Measurements from ENCODE around the gene EEIG2.

GRCh38 chr1:108598340-108598739 lies 38.4 kb downstream of the EEIG2 start:
- TF ChIP-seq CTCF (IDR thresholded peaks at IDR 0.05): no peak
- TF ChIP-seq RAD21 (conservative IDR thresholded peaks at IDR 0.05 in 1 of 2, IDR thresholded peaks at IDR 0.05 in 1 of 2): no peak
- no peak for TF ChIP-seq BCL3 (IDR thresholded peaks at IDR 0.05)
- no peak for TF ChIP-seq POLR2A (IDR thresholded peaks at IDR 0.05; ENCODE audit: low read length)
- no peak for TF ChIP-seq JUN (IDR thresholded peaks at IDR 0.05)
- TF ChIP-seq CBX8 (IDR thresholded peaks at IDR 0.05): no peak
- no peak for TF ChIP-seq MAX (IDR thresholded peaks at IDR 0.05)
- TF ChIP-seq CHD2 (IDR thresholded peaks at IDR 0.05; ENCODE audit: low read length, partially characterized antibody): no peak
- no peak for TF ChIP-seq RARB (CRISPR knock-in tag; IDR thresholded peaks at IDR 0.05)
